CD4-positive, alpha-beta memory T cell (primary cell): ENCODE results near the gene SFXN5. TPM values are rescaled to one million over a fixed set of nuclear protein-coding genes. Genes with fewer than 3 reads are reported as not detected.

Experiments used
- CTCF ChIA-PET: fragments of 350-600 bp; sonication (Branson Sonifier 250); formaldehyde crosslinking; loops from one replicate; lab custom pipeline; 2021; ENCODE audit warnings: inconsistent platforms; ENCODE audit not compliant: partially characterized antibody; lab: Charles Lee
- POLR2A ChIA-PET: fragments of 350-600 bp; sonication (Branson Sonifier 250); formaldehyde crosslinking; loops from one replicate; lab custom pipeline; 2021; ENCODE audit not compliant: partially characterized antibody; lab: Charles Lee
- DNase-seq, 5 donors: peaks; one replicate each; pipeline versions ENCODE4 v3.0.0 to v3.0.0-alpha.2; 2020 to 2022; ENCODE audit warnings: mixed read lengths in 1 of 5
- H3K27ac ChIP-seq: one replicate; pipeline ENCODE4 v1.7.0; 2013; ENCODE audit warnings: low read depth, low read length
- H3K27me3 ChIP-seq: 2 replicates; pipeline ENCODE4 v1.7.0; 2013; ENCODE audit warnings: mild to moderate bottlenecking, low read length, moderate library complexity; ENCODE audit not compliant: insufficient read depth
- H3K36me3 ChIP-seq: 2 replicates; pipeline ENCODE4 v1.7.0; 2013; ENCODE audit warnings: mild to moderate bottlenecking, low read length, moderate library complexity; ENCODE audit not compliant: insufficient read depth
- H3K4me1 ChIP-seq: 2 replicates; pipeline ENCODE4 v1.7.0; 2013; ENCODE audit warnings: mild to moderate bottlenecking, low read length, moderate library complexity; ENCODE audit not compliant: insufficient read depth
- H3K4me3 ChIP-seq, 2 donors: one replicate each; pipeline ENCODE4 v1.7.0; 2013; ENCODE audit warnings: low read length in 2 of 2, mild to moderate bottlenecking in 1 of 2
- H3K9me3 ChIP-seq, 2 donors: one replicate each; pipeline ENCODE4 v1.7.0; 2013; ENCODE audit warnings: low read length in 2 of 2, control low read depth in 1 of 2; ENCODE audit not compliant: control insufficient read depth in 1 of 2
- H3K27ac Mint-ChIP-seq, 7 donors: one replicate each; pipeline ENCODE4 v1.8.0; 2020 to 2021; ENCODE audit warnings: mixed read lengths in 7 of 7, mild to moderate bottlenecking in 6 of 7, inconsistent platforms in 3 of 7, moderate library complexity in 3 of 7
- H3K27me3 Mint-ChIP-seq, 2 donors: one replicate each; pipeline ENCODE4 v1.8.0; 2020 to 2021; ENCODE audit warnings: mixed read lengths in 2 of 2
- H3K36me3 Mint-ChIP-seq, 2 donors: one replicate each; pipeline ENCODE4 v1.8.0; 2020 to 2021; ENCODE audit warnings: mixed read lengths in 2 of 2, inconsistent platforms in 1 of 2, mild to moderate bottlenecking in 1 of 2
- H3K4me1 Mint-ChIP-seq, 4 donors: one replicate each; pipeline ENCODE4 v1.8.0; 2020 to 2021; ENCODE audit warnings: mixed read lengths in 4 of 4, mild to moderate bottlenecking in 1 of 4
- H3K4me3 Mint-ChIP-seq, 8 donors: one replicate each; pipeline ENCODE4 v1.8.0; 2020 to 2021; ENCODE audit warnings: mixed read lengths in 8 of 8, mild to moderate bottlenecking in 7 of 8, moderate library complexity in 6 of 8, inconsistent platforms in 3 of 8
- H3K9me3 Mint-ChIP-seq, 8 donors: one replicate each; pipeline ENCODE4 v1.8.0; 2020 to 2021; ENCODE audit warnings: mixed read lengths in 8 of 8, mild to moderate bottlenecking in 5 of 8, inconsistent platforms in 3 of 8, moderate library complexity in 1 of 8
- intact Hi-C: fragments of 100-400 bp; cut with micrococcal nuclease; formaldehyde crosslinking; loops from one replicate; pipeline ENCODE4 v1.15.1; 2023
- polyA plus RNA-seq, 2 donors: library from polyadenylated mRNA; unstranded; fragments of 300-500 nt; fragmentation: Illumina TruSeq; gene quantifications; one replicate each; pipeline ENCODE4 v1.2.3, GENCODE V29; 2021
- total RNA-seq, 2 experiments: library from RNA; stranded (reverse); gene quantifications; one replicate each; pipeline ENCODE4 v1.2.3, GENCODE V29; 2021

The SFXN5 gene
- total and polyA plus RNA-seq, 4 experiments from 2014 or later = 0.95 to 10.0 (median 4.1) TPM

- H3K4me3 Mint-ChIP-seq = no peak overlapping the region
- ChIA-PET CTCF (no interaction called here), POLR2A (no interaction called here)
- H3K4me1 Mint-ChIP-seq = peaks cover 8 to 12% (median 10%) of the 10 kb centered on the region in 4 donors
- peaks cover 0 to 1% (median 0%) of the 10 kb centered on the region in 8 donors for H3K9me3 Mint-ChIP-seq
- Histone ChIP-seq H3K36me3 (no peaks in the 10 kb centered on the region), H3K27me3 (no peaks in the 10 kb centered on the region), H3K9me3 (no peaks in the 10 kb centered on the region), H3K4me1 (peaks cover 8% of the 10 kb centered on the region), H3K27ac (no peak overlapping the region), H3K4me3 (no peak overlapping the region)
- no peak for DNase-seq
- H3K27me3 Mint-ChIP-seq = no peaks in the 10 kb centered on the region
- peak overlapping the region in 1 of 7 donors; percentile 68 for H3K27ac Mint-ChIP-seq
- no peaks in the 10 kb centered on the region for H3K36me3 Mint-ChIP-seq
- intact Hi-C loops = no loop called here
Observed at GRCh38 chr2:72949045-72949444, 122.5 kb downstream of the SFXN5 start.

DNA sequence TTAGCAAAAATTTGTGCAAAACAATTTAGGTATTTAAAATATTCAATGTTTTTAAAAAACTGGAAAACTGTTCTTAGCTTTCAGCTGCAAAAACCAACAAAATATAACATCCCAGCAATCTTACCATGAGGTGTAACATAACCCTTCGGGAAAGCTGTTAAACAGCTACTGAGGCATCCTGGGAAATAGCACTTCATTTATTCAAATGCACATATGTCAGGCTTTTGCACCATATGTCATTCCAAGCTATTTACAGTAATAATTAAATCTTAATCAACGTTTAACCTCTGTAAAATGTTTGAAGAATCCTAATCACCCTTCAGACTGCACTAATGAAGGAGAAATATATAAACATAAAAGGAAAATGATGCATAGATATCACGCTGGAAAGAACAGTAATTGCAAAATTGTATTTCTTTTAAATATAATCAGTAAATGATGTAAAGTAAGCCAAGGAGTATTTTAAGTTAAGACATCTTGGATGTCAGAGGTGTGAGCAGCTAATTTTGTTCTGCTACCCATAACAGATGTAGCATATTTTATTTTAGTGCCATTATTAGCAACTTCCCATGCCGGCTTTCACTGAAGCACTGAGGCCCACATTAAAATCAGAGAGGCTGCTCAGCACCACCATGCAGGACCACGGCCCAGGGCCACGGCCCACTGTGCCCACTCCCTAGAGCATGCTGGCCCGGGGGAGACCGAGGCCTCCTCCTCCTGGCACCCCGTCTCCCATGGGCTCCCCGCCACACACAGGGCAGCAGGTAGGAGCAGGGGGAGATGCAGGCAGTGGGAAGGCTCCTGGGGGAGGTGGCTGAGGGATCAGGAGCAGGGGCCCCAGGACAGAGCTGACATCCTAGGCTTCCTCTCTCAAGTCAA is 123.3 kb downstream of the SFXN5 start:
- Histone ChIP-seq H3K4me3 (no peak overlapping the region), H3K27ac (no peak overlapping the region), H3K9me3 (no peaks in the 10 kb centered on the region), H3K4me1 (no peaks in the 10 kb centered on the region), H3K36me3 (no peaks in the 10 kb centered on the region), H3K27me3 (no peaks in the 10 kb centered on the region)
- POLR2A ChIA-PET = no interaction called here
- no peaks in the 10 kb centered on the region for H3K36me3 Mint-ChIP-seq
- peak in 1 of 5 donors; percentile 3 for DNase-seq
- H3K9me3 Mint-ChIP-seq = peaks cover 0 to 1% (median 0%) of the 10 kb centered on the region in 8 donors
- H3K4me3 Mint-ChIP-seq = no peak overlapping the region
- intact Hi-C loops = no loop called here
- CTCF ChIA-PET = no interaction called here
- no peaks in the 10 kb centered on the region for H3K27me3 Mint-ChIP-seq
- peak overlapping the region in 1 of 7 donors; percentile 68 for H3K27ac Mint-ChIP-seq
- peaks cover under 1 to 3% (median 2%) of the 10 kb centered on the region in 4 donors for H3K4me1 Mint-ChIP-seq

- Histone ChIP-seq H3K4me1 (no peaks in the 10 kb centered on the region), H3K36me3 (no peaks in the 10 kb centered on the region), H3K9me3 (no peaks in the 10 kb centered on the region), H3K4me3 (no peak overlapping the region), H3K27ac (no peak overlapping the region), H3K27me3 (no peaks in the 10 kb centered on the region)
- Mint-ChIP-seq H3K27me3 (no peaks in the 10 kb centered on the region), H3K4me3 (no peak overlapping the region), H3K27ac (peak overlapping the region in 1 of 7 donors; percentile 77), H3K9me3 (peaks cover 0 to 1% (median 0%) of the 10 kb centered on the region in 8 donors), H3K4me1 (no peaks in the 10 kb centered on the region), H3K36me3 (no peaks in the 10 kb centered on the region)
- CTCF ChIA-PET = no interaction called here
- intact Hi-C loops = no loop called here
- DNase-seq = no peak
- POLR2A ChIA-PET = no interaction called here
Observed at GRCh38 chr2:72946466-72946865, 125.0 kb downstream of the SFXN5 start.

DNA sequence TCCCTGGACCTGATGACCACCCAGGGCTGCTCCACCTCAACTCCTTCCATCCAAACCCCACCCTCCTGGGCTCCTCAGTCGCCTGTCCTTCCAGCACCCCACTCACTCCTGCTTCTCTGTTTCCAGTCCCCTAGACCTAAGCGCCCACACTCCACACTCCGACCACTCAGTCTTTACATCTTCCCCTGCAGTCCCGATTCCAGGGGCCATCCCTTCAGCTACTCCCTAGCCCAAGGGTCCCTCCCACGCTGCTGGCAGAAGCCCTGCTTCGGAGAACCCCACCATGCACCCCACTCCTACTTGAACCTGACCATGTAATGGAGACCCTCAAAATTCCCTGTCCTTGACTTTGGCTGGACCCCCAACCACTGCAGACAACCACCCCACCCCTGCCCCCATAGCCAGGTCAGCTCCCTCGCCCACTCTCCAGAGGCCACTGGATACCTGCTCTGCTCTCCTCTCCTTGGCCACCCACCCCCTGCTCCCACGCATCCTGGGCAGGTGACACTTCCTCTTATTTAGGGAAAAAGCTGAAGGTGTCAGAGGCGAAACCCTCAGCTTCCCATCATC is 126.0 kb downstream of the SFXN5 start:
- H3K36me3 ChIP-seq = no peaks in the 10 kb centered on the region
- H3K9me3 ChIP-seq = no peaks in the 10 kb centered on the region
- no peaks in the 10 kb centered on the region for H3K4me1 Mint-ChIP-seq
- CTCF ChIA-PET = no interaction called here
- DNase-seq = no peak
- no peaks in the 10 kb centered on the region for H3K27me3 Mint-ChIP-seq
- POLR2A ChIA-PET = no interaction called here
- H3K27ac ChIP-seq = no peak overlapping the region
- peak overlapping the region in 2 of 7 donors; percentile 6 to 53 for H3K27ac Mint-ChIP-seq
- H3K9me3 Mint-ChIP-seq = peaks cover 0 to 1% (median 0%) of the 10 kb centered on the region in 8 donors
- intact Hi-C loops = no loop called here
- H3K4me3 ChIP-seq = no peak overlapping the region
- H3K36me3 Mint-ChIP-seq = no peaks in the 10 kb centered on the region
- H3K4me3 Mint-ChIP-seq = peak overlapping the region in 1 of 8 donors; percentile 14
- H3K27me3 ChIP-seq = no peaks in the 10 kb centered on the region
- no peaks in the 10 kb centered on the region for H3K4me1 ChIP-seq

GRCh38 chr2:72944804-72945449 is 126.6 kb downstream of the SFXN5 start:
- Mint-ChIP-seq H3K4me1 (no peaks in the 10 kb centered on the region), H3K9me3 (peaks cover 0 to 1% (median 0%) of the 10 kb centered on the region in 8 donors), H3K36me3 (no peaks in the 10 kb centered on the region), H3K27ac (no peak overlapping the region), H3K4me3 (peak overlapping the region in 2 of 8 donors; percentile 14 to 20), H3K27me3 (no peaks in the 10 kb centered on the region)
- Histone ChIP-seq H3K27ac (no peak overlapping the region), H3K4me3 (no peak overlapping the region), H3K9me3 (no peaks in the 10 kb centered on the region), H3K27me3 (no peaks in the 10 kb centered on the region), H3K36me3 (no peaks in the 10 kb centered on the region), H3K4me1 (no peaks in the 10 kb centered on the region)
- DNase-seq = no peak
- ChIA-PET CTCF (no interaction called here), POLR2A (no interaction called here)
- intact Hi-C loops = no loop called here

DNA sequence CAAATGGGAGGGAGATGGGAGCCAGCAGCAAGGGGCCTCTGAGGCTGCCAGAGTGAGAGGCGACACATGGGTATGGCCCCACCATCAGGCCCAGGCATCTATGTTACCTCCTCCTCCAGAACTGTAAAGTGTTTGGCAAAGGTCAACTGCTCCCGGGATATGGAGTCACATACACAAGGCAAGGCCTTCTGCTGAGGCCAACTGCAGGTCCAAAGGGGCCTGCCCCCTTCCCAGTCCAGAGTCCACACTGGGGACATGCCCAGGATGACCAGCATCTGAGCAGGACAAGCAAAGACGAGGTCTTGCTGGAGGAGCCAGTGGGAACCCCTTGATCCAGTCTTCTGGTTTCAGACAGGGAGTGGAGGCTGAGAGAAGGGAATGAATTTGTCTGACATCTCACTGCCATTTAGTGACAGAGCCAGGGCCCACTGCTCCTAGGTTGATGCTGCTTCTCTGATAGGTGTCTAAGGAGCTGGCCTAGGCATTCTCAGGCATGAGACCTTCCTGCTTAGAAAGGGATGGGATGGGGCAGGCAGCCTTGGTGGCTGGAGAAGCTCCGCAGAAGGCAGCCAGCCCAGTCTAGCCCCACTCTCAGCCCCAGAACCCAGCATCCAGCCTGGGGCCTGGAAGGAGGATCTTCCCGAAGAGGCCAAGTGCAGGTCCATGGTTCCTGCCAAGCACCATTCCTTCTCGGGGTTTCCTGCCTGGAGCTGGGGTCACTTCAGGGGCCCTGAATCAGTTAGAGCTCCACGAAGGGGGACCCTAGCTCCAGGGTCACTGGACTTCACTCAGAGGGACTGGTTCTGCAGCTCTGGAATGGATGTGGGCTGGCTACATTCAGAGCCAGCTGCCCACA is 127.7 kb downstream of the SFXN5 start:
- Mint-ChIP-seq H3K27ac (no peak overlapping the region), H3K9me3 (no peaks in the 10 kb centered on the region), H3K4me3 (no peak overlapping the region), H3K27me3 (no peaks in the 10 kb centered on the region), H3K36me3 (no peaks in the 10 kb centered on the region), H3K4me1 (no peaks in the 10 kb centered on the region)
- ChIA-PET CTCF (interaction anchor here (1.5 kb wide), 1 partner anchor 30 kb away, joined by 3 read pairs; no protein-coding TSS in a partner anchor), POLR2A (no interaction called here)
- H3K9me3 ChIP-seq = no peaks in the 10 kb centered on the region
- H3K4me3 ChIP-seq = no peak overlapping the region
- H3K4me1 ChIP-seq = no peaks in the 10 kb centered on the region
- no peak overlapping the region for H3K27ac ChIP-seq
- no peaks in the 10 kb centered on the region for H3K36me3 ChIP-seq
- no peak for DNase-seq
- intact Hi-C loops = no loop called here
- H3K27me3 ChIP-seq = no peaks in the 10 kb centered on the region
